Gastrocnemius medialis (tissue), 4 donors: ENCODE data around the gene TP63.

ENCODE experiments used
- CTCF ChIP-seq, 5 experiments: fragments of 450-650 bp in 3 of 5; fragments of 200-600 bp in 2 of 5; sonication (generic) in 2 of 5; IDR thresholded peaks in 4 of 5; conservative IDR thresholded peaks in 1 of 5; 1 replicate in 4 of 5; 2 replicates in 1 of 5; pipeline ENCODE4 v1.5.1; 2016 to 2019; ENCODE audit warnings: antibody characterized with exemption in 5 of 5, mild to moderate bottlenecking in 3 of 5, moderate library complexity in 3 of 5
- POLR2A ChIP-seq, 2 donors: fragments of 450-650 bp; IDR thresholded peaks; one replicate each; pipeline ENCODE4 v1.6.1; 2017; ENCODE audit warnings: antibody characterized with exemption in 2 of 2, mild to moderate bottlenecking in 2 of 2, moderate library complexity in 2 of 2

DNA sequence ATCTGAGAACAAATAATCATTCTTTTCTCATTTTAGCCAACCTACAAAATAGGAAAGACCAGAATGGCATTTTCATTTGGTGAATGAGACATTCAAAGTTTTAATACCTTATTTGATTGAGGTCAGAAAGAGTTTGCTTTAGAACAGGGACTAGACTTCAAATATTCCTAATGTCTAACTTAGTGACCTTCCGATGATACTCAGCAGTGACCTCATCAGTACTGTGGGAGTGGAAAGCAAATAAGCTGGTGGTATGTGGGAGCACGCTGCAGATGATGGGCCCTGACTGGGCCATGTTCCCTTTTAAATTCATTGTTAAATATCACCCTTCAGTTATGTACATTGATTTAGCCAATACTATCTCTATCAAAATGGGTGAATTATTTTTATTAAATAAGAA, 266.2 kb downstream of the TP63 start:
- no peak for TF ChIP-seq CTCF (IDR thresholded peaks at IDR 0.05 in 4 of 5, conservative IDR thresholded peaks at IDR 0.05 in 1 of 5)
- TF ChIP-seq POLR2A (IDR thresholded peaks at IDR 0.05): no peak
